Spleen (tissue), 11 donors: Measurements from ENCODE around the gene APOA4. TPM values are rescaled to one million over a fixed set of nuclear protein-coding genes. Genes with fewer than 3 reads are reported as not detected.

Experiments
- DNase-seq: peaks from one replicate; pipeline ENCODE4 v3.0.0-alpha.2; 2020
- H3K27ac ChIP-seq, 8 donors: fragments of 200-600 bp; sonication (generic) in 7 of 8; 1 replicate in 4 of 8; 2 replicates in 4 of 8; pipeline versions ENCODE4 v1.5.0 to v1.8.0; 2016 to 2021; ENCODE audit warnings: inconsistent platforms in 4 of 8, mild to moderate bottlenecking in 4 of 8, moderate library complexity in 1 of 8
- H3K27me3 ChIP-seq, 7 donors: fragments of 200-600 bp; sonication (generic) in 6 of 7; replicated peaks in 1 of 7; 1 replicate in 4 of 7; 2 replicates in 3 of 7; pipeline versions ENCODE4 v1.5.0 to v1.8.0; 2016 to 2021; ENCODE audit warnings: inconsistent platforms in 3 of 7, mild to moderate bottlenecking in 1 of 7
- H3K36me3 ChIP-seq, 6 donors: fragments of 200-600 bp; sonication (generic) in 5 of 6; 1 replicate in 4 of 6; 2 replicates in 2 of 6; pipeline versions ENCODE4 v1.5.0 to v1.8.0; 2016 to 2021; ENCODE audit warnings: inconsistent platforms in 2 of 6
- H3K4me1 ChIP-seq, 6 donors: fragments of 200-600 bp; sonication (generic) in 5 of 6; 1 replicate in 3 of 6; 2 replicates in 3 of 6; pipeline versions ENCODE4 v1.5.0 to v1.8.0; 2016 to 2021; ENCODE audit warnings: inconsistent platforms in 3 of 6
- H3K4me3 ChIP-seq, 8 donors: fragments of 200-600 bp; sonication (generic) in 7 of 8; 1 replicate in 4 of 8; 2 replicates in 4 of 8; pipeline versions ENCODE4 v1.5.0 to v1.8.0; 2016 to 2021; ENCODE audit warnings: inconsistent platforms in 4 of 8, mild to moderate bottlenecking in 4 of 8, moderate library complexity in 2 of 8
- H3K9me3 ChIP-seq, 8 donors: fragments of 200-600 bp; sonication (generic) in 7 of 8; 1 replicate in 4 of 8; 2 replicates in 4 of 8; pipeline versions ENCODE4 v1.5.0 to v1.8.0; 2016 to 2021; ENCODE audit warnings: inconsistent platforms in 4 of 8
- CTCF ChIP-seq, 11 experiments: fragments of 200-600 bp in 7 of 11; fragments of 450-650 bp in 4 of 11; sonication (generic) in 4 of 11; IDR thresholded peaks in 8 of 11; conservative IDR thresholded peaks in 3 of 11; 1 replicate in 7 of 11; 2 replicates in 4 of 11; pipeline versions ENCODE4 v1.4.0 to v1.8.0; 2016 to 2021; ENCODE audit warnings: antibody characterized with exemption in 11 of 11, inconsistent platforms in 4 of 11, mild to moderate bottlenecking in 1 of 11
- POLR2A ChIP-seq, 3 donors: fragments of 450-650 bp; IDR thresholded peaks; one replicate each; pipeline ENCODE4 v1.5.1; 2017; ENCODE audit warnings: antibody characterized with exemption in 3 of 3, mild to moderate bottlenecking in 1 of 3
- POLR2AphosphoS5 ChIP-seq, 3 donors: sonication (generic); formaldehyde crosslinking; IDR thresholded peaks; one replicate each; pipeline ENCODE4 v1.5.1; 2017; ENCODE audit warnings: antibody characterized with exemption in 3 of 3
- WGBS, 5 donors: extraction: QIAGEN DNeasy Blood & Tissue Kit in 3 of 5; methylation state at CpG; one replicate each; pipeline versions ENCODE4 v1.1.5 to v1.1.7; 2013 to 2018; 5-methylcytosine and 5-hydroxymethylcytosine counted together
- intact Hi-C: fragments of 100-400 bp; cut with DNase I; formaldehyde crosslinking; loops from one replicate; pipeline ENCODE4 v1.15.0; 2023; ENCODE audit warnings: low total_unique reads
- polyA plus RNA-seq, 3 donors: library from polyadenylated mRNA; stranded (reverse); fragments of 200-250 nt; gene quantifications; one replicate each; pipeline ENCODE4 v1.2.1, GENCODE V29; 2013
- total RNA-seq, 7 donors: library from RNA; depleted of rRNA in 3 of 7; stranded (reverse); fragments of >200 nt in 3 of 7; fragmentation: NEBNext Ultra II Directional in 4 of 7; extraction: Animal tissue kit (Norgen Biotek cat#: 25700) in 4 of 7; gene quantifications; one replicate each; pipeline versions ENCODE4 v1.1.0 to v1.2.1, GENCODE V29; 2016 to 2021
- donor health status: healthy with polysubstance abuse.
- donor health status: DM: no; HTN: no; CAD: no; lungs with moderate emphysema.
- donor health status: DM: no; HTN: no; CAD: no.
- donor health status: Bipolar disorder and iron deficiency.
- donor health status: healthy.
- donor health status: DM: no; HTN: no; CAD: no.
- donor health status: DM: yes; HTN: yes; CAD: no.

APOA4 gene
- total and polyA plus RNA-seq, 10 donors, result 0.05 to 0.16 TPM; not detected in 8

DNA sequence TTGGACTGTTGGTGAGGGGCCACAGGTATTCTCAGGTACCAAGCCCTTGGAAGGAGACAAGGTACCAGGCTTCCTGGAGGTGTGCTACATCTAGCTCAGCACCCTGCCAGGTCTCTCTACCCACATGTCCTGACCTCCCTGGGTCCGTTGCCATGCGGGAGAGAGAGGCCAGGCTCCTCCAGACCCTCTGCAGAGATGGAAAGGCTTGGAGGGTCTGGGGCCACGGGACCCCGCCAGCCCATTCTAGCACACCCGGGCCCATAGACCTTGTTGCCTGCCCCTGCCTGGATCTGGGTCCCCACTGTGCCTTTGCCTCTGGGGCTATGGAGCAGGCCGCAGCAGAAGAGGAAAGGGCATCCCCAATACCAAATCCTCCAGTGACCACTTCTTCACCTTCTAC lies 4.4 kb upstream of the APOA4 start:
- intact Hi-C loops, result no loop called here

GRCh38 chr11:116826751-116827431 lies 3.8 kb upstream of the APOA4 start:
- Histone ChIP-seq H3K4me3 (no peak overlapping the region), H3K27me3 (no peaks in the 10 kb centered on the region), H3K36me3 (no peaks in the 10 kb centered on the region), H3K9me3 (no peaks in the 10 kb centered on the region), H3K27ac (no peak overlapping the region), H3K4me1 (no peaks in the 10 kb centered on the region)
- TF ChIP-seq POLR2AphosphoS5 (IDR thresholded peaks at IDR 0.05) (no peak), POLR2A (IDR thresholded peaks at IDR 0.05) (no peak), CTCF (IDR thresholded peaks at IDR 0.05 in 8 of 11, conservative IDR thresholded peaks at IDR 0.05 in 3 of 11) (no peak)
- DNase-seq, result no peak
- intact Hi-C loops, result no loop called here
- WGBS, 5 donors, result 78 to 84% (median 81%) methylated on average over 8 to 9 of the region's 9 CpGs

More for the DNA sequence above, 4.4 kb upstream of the APOA4 start:
- Histone ChIP-seq H3K27ac (no peak overlapping the region), H3K27me3 (no peaks in the 10 kb centered on the region), H3K36me3 (no peaks in the 10 kb centered on the region), H3K9me3 (no peaks in the 10 kb centered on the region), H3K4me1 (no peaks in the 10 kb centered on the region), H3K4me3 (no peak overlapping the region)
- DNase-seq, result no peak
- WGBS, 5 donors, result 81 to 100% (median 95%) methylated on average over 1 to 6 of the region's 6 CpGs
- TF ChIP-seq POLR2A (IDR thresholded peaks at IDR 0.05), result no peak
- no peak for TF ChIP-seq POLR2AphosphoS5 (IDR thresholded peaks at IDR 0.05)
- no peak for TF ChIP-seq CTCF (IDR thresholded peaks at IDR 0.05 in 8 of 11, conservative IDR thresholded peaks at IDR 0.05 in 3 of 11)

DNA sequence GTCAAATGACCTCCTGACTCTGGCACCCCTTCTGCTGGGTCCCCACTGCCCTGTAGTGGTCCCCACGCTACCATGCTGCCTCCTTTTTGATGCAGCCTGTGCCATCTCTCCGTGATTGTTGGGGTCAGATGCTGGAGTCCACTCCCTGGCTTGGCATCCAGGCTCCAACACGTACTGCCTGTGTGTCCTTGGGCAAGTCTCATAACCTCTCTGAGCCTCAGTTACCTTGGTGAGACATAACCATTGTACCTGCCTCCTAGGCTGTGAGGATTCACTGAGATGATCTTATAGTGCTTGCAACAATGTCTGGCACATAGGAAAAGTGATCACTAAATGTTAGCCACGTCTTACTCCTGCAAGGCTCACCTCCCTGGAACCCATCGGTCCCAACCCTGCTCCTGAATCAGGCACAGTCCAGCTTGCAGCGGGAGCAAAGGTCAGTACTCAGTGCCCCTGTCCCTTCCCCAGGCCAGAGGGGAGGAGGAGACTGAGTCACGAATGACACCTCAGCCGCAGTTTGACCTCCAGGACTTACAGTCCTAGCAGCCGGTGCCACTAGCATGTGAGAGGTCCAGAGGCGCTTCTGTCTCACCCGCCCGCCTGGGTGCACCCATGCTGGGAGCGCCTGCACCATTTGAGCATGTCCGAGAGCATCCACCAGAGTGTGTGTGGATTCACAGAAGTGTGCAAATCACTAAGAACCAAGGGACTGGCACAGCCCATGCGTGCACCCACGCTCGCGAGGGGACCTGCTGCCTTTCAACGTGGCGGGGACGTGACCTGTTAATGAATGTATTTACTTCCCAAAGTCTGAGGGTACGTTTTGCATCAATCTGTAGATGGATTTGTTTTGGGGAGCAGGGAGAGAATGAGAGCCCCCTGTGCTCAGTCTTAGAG lies 3.0 kb upstream of the APOA4 start:
- no peaks in the 10 kb centered on the region for H3K36me3 ChIP-seq
- no peak overlapping the region for H3K4me3 ChIP-seq
- intact Hi-C loops, result no loop called here
- 78 to 81% (median 79%) methylated on average over 17 to 22 of the region's 22 CpGs for WGBS, 5 donors
- DNase-seq, result no peak
- no peaks in the 10 kb centered on the region for H3K9me3 ChIP-seq
- no peaks in the 10 kb centered on the region for H3K27me3 ChIP-seq
- no peaks in the 10 kb centered on the region for H3K4me1 ChIP-seq
- no peak overlapping the region for H3K27ac ChIP-seq
- no peak for TF ChIP-seq POLR2A (IDR thresholded peaks at IDR 0.05)

- Histone ChIP-seq H3K9me3 (no peaks in the 10 kb centered on the region), H3K4me3 (no peak overlapping the region), H3K27ac (no peak overlapping the region), H3K27me3 (no peaks in the 10 kb centered on the region), H3K36me3 (no peaks in the 10 kb centered on the region), H3K4me1 (no peaks in the 10 kb centered on the region)
- intact Hi-C loops, result no loop called here
- no peak for DNase-seq
- TF ChIP-seq POLR2A (IDR thresholded peaks at IDR 0.05) (no peak), POLR2AphosphoS5 (IDR thresholded peaks at IDR 0.05) (no peak), CTCF (IDR thresholded peaks at IDR 0.05 in 8 of 11, conservative IDR thresholded peaks at IDR 0.05 in 3 of 11) (no peak)
- 68 to 88% (median 83%) methylated on average over 4 to 5 of the region's 5 CpGs for WGBS, 5 donors
Measured at GRCh38 chr11:116825434-116825833, 2.3 kb upstream of the APOA4 start.
